Raji (cell line): ENCODE measurements around the gene DISP3.

ENCODE experiments used
- POLR2A ChIP-seq: IDR thresholded peaks from 2 replicates; pipeline ENCODE4 v1.6.1; 2011; ENCODE audit warnings: low read depth, low read length, control low read depth; ENCODE audit not compliant: insufficient read depth

DISP3 gene

GRCh38 chr1:11523746-11524464 lies 45.0 kb downstream of the DISP3 start:
- TF ChIP-seq POLR2A, result no peak

- TF ChIP-seq POLR2A, result no peak
Observed at GRCh38 chr1:11524465-11525150, 45.7 kb downstream of the DISP3 start.

GRCh38 chr1:11525151-11525505 lies 46.2 kb downstream of the DISP3 start:
- TF ChIP-seq POLR2A, result no peak

- no peak for TF ChIP-seq POLR2A
Observed at GRCh38 chr1:11525516-11525915, 46.6 kb downstream of the DISP3 start.

- TF ChIP-seq POLR2A, result no peak
Observed at GRCh38 chr1:11526071-11526895, 47.3 kb downstream of the DISP3 start.

GRCh38 chr1:11527541-11528452 lies 48.8 kb downstream of the DISP3 start:
- TF ChIP-seq POLR2A, result no peak

GRCh38 chr1:11528611-11529261 lies 49.8 kb downstream of the DISP3 start:
- no peak for TF ChIP-seq POLR2A

GRCh38 chr1:11529330-11529729 lies 50.4 kb downstream of the DISP3 start:
- TF ChIP-seq POLR2A, result no peak

- no peak for TF ChIP-seq POLR2A
Observed at GRCh38 chr1:11529763-11530730, 51.1 kb downstream of the DISP3 start.

GRCh38 chr1:11530731-11531311 lies 51.9 kb downstream of the DISP3 start:
- TF ChIP-seq POLR2A, result no peak

- TF ChIP-seq POLR2A, result no peak
Observed at GRCh38 chr1:11531314-11531870, 52.4 kb downstream of the DISP3 start.

GRCh38 chr1:11531943-11532342 lies 53.0 kb downstream of the DISP3 start:
- TF ChIP-seq POLR2A, result no peak
